HG03135 (cell line): ENCODE measurements around the gene PUM2.

Experiments
- ATAC-seq: cut with Tn5 transposase; IDR thresholded peaks from one replicate; pipeline ENCODE4 v1.9.1; 2021; ENCODE audit warnings: mild to moderate bottlenecking, moderate library complexity; ENCODE audit not compliant: unreplicated experiment

PUM2 gene

GRCh38 chr2:20346565-20347381, 3.9 kb downstream of the PUM2 start:
- no peak for ATAC-seq

GRCh38 chr2:20343128-20343527, 7.5 kb downstream of the PUM2 start:
- ATAC-seq, result no peak

DNA sequence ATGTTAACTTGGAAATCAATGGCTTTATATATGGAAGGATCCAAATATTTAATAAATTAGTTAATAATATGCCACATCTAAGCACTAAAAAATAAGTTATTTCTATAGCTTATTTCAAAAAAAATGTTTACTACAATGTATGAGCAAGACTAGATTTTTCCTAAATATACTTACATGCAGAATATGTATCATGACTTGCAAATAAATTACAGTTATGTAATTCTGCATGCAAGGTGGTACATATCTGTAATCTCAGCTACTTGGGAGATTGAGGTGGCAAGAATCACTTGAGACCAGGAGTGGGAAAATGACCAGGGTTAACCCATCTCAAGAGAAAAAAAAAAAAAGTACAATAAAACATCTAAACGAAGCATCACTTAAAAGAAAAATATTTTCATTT, 11.6 kb downstream of the PUM2 start:
- no peak for ATAC-seq

- no peak for ATAC-seq
Observed at GRCh38 chr2:20334605-20335203, 15.9 kb downstream of the PUM2 start.

DNA sequence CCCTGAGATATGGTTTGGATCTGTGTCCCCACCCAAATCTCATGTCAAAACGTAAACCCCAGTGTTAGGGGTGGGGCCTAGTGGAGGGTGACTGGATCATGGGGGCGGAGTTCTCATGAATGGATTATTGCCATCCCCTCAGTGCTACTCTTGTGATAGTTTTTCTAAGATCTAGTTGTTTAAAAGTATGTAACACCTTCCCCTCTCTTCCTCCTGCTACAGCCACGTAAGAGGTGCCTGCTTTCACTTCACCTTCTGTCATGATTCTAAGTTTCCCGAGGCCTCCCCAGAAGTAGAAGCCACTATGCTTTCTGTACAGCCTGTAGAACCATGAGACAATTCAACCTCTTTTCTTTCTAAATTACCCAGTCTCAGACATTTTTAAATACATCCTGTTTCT, 16.9 kb downstream of the PUM2 start:
- peak; percentile 57 for ATAC-seq

DNA sequence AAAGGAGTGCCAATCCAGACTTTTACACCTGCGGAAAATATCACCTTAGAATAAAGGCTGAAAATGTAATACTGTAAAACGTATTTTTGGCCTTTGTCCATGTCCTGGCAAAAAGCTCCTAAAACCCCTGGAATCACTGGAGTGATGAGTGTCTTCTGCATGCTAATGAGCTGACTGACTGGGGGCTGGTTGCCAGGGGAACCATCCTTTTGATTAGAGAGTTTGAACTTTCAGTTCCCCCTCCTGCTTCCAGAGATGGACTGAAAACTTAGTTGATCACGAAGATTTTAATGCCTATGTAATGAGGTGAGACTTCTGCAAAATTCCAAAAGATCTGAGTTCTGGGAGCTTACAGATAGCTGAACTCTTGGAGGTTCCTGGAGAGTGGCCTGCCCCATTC, 20.5 kb downstream of the PUM2 start:
- no peak for ATAC-seq

DNA sequence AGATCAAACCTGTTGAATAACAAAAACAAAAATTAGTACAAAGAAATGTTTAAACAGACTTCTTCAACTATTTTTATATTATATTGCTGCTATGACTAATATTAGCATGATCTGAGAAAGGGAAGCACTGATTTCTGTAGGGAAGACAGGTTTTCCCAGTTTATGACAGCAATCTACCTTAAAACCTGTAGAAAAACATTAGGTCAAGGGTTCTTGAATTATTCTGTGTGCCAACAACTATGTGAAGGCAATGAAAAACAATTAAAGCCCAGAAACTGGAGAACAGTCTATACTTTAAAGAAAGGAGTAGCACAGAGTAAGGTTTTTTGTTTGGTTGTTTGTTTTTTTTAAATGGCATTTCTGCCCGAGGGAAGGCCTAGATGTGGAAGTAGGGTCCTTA, 23.3 kb downstream of the PUM2 start:
- no peak for ATAC-seq

- ATAC-seq, result peak; percentile 65
Observed at GRCh38 chr2:20326163-20326780, 24.4 kb downstream of the PUM2 start.

- ATAC-seq, result no peak
Observed at GRCh38 chr2:20322527-20323300, 27.9 kb downstream of the PUM2 start.

- no peak for ATAC-seq
Observed at GRCh38 chr2:20317690-20318089, 33.0 kb downstream of the PUM2 start.

- ATAC-seq, result no peak
Observed at GRCh38 chr2:20317197-20317596, 33.4 kb downstream of the PUM2 start.

DNA sequence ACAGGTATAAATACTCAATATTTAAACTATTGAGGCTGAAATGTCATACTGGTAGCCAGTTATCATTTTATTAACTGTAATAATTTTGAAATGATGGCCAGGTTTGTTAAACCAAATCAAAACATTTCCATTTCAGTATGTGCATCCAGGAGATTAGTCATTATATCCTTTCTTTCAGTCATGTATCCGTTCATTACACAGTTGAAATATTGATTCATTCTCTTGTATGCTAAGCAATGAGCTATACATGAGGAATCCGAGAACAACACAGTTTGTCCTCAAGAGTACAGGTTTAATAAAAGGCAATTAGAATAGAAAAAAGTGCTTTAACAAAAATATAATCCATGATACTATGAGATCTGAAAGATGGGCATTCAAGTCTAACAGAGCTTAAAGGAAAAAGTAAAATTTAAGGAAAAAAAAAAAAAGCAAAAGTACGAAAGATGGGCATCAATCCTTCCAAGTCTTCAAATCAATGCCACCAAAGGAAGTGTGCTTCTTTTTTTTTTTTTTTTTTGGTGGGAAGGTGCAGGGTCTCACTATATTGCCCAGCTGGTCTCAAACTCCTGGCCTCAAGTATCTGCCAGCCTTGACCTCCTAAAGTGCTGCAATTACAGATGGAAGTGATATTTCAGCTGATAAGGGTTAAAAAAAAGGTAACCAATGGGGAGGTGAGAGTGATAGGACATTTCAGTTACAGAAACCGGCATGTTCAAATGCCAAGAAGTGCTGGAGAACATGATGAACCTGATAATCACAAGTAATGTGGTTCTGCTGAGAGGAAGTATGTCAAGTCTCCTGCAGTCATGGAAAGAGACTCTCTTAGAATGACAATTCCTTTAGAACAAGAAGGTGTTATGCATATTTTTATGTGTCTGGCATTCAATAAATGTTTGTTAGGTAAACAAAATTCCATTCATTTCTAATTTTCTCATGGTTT, 35.8 kb downstream of the PUM2 start:
- no peak for ATAC-seq

GRCh38 chr2:20313659-20314058, 37.0 kb downstream of the PUM2 start:
- no peak for ATAC-seq

DNA sequence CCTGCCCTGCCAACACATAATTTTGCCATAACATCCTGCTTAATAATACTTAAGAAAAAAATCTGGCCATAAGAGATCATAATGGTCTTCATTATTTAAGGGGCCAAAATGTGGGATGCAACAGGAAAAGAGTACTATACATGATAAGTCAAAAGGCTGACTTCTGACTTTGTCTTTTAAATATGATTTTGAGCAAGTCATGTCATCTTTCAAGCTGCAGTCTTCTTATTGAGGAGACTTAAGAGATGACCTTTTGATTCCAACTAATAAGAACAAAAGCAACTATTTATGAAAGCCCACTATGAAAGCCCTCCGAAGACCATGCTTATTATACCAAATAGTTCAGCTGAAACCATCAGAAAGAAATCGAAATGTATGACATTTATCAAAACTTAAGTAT, 41.6 kb downstream of the PUM2 start:
- no peak for ATAC-seq

- no peak for ATAC-seq
Observed at GRCh38 chr2:20307311-20307710, 43.3 kb downstream of the PUM2 start.

- no peak for ATAC-seq
Observed at GRCh38 chr2:20304411-20304810, 46.2 kb downstream of the PUM2 start.

GRCh38 chr2:20303966-20304365, 46.7 kb downstream of the PUM2 start:
- ATAC-seq, result no peak

DNA sequence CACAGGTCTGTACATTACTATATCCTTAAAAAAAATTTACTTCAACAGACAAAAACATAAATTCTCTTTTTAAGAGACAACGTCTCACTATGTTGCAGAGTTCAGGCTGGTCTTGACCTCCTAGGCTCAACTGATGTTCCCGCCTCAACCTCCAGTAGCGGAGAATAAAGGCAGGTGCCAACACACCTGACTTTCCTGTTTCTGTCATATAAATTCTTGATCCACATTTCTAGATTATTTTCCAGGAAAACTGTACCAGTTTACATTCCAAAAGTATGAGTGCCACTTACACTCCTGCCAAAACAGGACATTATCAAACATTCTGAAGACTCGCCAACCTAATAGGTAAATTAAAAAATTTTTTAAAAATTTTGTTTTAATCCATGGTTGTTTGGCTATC, 48.6 kb downstream of the PUM2 start:
- ATAC-seq, result no peak

DNA sequence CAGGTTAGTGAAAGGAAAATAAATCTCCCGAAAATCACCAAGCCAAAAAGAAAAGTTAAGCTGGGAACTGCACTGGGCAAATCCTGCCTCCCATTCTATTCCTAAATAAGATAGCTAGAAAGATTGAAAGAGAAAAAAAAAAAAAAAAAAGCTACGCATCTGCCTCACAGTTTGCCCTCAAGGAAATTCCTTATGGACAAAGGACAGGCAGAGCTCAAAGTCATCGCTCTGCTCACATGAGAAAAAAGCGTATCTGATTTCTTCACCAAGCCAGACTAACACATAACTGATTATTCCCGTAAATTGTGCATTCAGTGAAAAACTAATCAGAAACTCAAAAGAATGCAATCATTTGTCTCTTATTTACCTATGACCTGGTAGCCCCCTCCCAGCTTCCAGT, 50.0 kb downstream of the PUM2 start:
- ATAC-seq, result no peak

GRCh38 chr2:20299113-20299512, 51.5 kb downstream of the PUM2 start:
- ATAC-seq, result no peak
